Iris pigment epithelial cell (primary cell): ENCODE data around the gene PACSIN3.

Experiments
- DNase-seq: peaks from one replicate; pipeline ENCODE4 v3.0.0-alpha.2; 2011; ENCODE audit warnings: low read depth

PACSIN3 gene

GRCh38 chr11:47176328-47177228 lies 9.7 kb downstream of the PACSIN3 start, which contains the start of gene ARFGAP2:
Gene ARFGAP2 (minus strand): TSS chr11:47176879. CDS start chr11:47176853, 26 bp downstream.
- DNase-seq = peak; percentile 98

- DNase-seq = no peak
Observed at GRCh38 chr11:47175746-47176327, 10.4 kb downstream of the PACSIN3 start.

GRCh38 chr11:47172740-47173336 lies 13.4 kb downstream of the PACSIN3 start:
- DNase-seq = no peak

GRCh38 chr11:47171856-47172255 lies 14.4 kb downstream of the PACSIN3 start:
- no peak for DNase-seq

- no peak for DNase-seq
Observed at GRCh38 chr11:47171061-47171838, 15.0 kb downstream of the PACSIN3 start.

GRCh38 chr11:47166368-47166767 lies 19.9 kb downstream of the PACSIN3 start:
- DNase-seq = no peak

DNA sequence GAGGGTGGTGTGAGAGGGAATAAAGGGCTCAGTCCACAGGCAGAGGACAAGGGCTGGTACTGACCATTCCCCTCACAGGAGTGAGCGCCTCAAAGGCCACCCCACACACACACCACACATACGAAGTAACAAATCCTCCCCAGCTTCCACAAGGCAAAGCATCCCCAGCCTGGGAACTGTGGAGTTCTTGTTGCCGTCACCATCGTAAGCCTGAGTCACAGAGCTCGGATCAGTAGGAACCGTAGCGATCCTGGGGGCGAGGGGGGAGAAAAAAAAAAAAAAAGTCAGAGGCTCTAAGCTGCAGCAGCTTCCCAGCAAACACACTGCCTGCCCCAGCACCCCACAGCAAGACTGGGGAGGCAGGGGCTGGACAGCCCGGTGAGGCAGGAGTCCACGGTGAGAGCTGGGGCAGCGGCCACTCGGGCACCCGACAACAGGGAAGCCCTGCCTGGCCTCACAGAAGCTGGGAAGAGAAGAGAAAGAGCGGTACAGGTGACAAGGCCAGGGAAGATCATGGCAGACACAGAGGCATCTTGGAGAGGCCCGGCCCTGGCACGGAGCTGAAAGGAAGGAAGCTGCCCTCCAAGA lies 20.9 kb downstream of the PACSIN3 start:
- DNase-seq = no peak

DNA sequence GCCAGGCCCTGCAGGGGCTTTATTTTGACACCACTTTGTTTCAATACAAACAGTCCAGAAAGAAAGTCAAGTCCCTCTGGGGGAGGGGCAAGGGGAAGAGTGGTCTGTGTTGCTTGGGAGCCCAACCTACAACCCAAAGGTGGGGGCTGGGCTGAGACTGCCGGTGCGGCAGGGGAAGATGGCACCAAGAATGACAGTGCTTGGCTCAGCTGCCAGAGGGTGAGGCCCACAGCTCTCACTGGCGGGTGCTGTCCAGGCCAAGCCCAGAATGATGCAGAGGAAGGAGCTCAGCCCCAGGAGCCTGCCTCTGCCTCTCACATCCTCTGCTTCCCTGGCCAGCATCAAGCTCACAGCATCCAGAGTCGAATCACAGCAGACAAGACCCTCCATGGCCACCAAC lies 21.9 kb downstream of the PACSIN3 start:
- DNase-seq = no peak

- no peak for DNase-seq
Observed at GRCh38 chr11:47163898-47164297, 22.3 kb downstream of the PACSIN3 start.

DNA sequence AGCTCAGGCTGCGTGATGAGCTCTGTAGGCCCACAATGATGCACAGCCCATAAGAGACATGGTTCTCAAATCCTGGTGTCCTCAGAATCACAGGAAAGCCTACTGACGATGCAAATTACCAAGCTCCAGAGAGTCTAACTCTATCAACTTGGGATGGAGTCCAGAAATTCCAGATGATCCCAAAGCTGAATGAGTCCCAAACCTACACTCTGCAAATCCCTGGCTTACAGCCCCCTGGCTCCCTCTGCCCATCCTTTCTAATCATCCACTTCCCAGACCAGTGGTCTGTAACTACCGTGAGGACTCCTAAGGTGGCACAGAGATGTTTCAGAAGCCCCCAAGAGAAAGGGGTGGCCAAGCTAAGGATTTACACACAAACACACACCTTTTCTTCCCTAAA lies 23.0 kb downstream of the PACSIN3 start:
- no peak for DNase-seq

- no peak for DNase-seq
Observed at GRCh38 chr11:47162426-47162825, 23.8 kb downstream of the PACSIN3 start.

DNA sequence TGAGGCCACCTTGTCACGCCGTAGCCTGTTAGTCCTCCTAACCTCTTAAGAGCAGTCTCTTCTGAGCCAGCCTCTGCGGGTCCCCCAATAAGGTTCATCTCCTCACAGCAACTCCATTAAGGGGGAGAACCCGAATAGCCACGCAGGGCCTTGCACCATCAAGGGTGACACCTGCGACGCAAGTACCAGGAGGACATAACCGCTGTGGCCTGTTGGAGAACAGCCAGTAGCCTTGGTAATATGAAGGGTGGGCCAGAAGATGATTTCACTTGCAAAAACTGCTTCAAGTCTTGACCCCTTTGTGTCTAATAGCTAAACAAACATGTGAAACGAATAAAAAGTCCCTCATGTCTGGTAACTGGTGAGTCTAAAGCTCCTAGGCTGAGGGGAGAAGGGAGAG lies 24.3 kb downstream of the PACSIN3 start:
- no peak for DNase-seq

- peak; percentile 67 for DNase-seq
Observed at GRCh38 chr11:47161134-47161854, 24.9 kb downstream of the PACSIN3 start.

DNA sequence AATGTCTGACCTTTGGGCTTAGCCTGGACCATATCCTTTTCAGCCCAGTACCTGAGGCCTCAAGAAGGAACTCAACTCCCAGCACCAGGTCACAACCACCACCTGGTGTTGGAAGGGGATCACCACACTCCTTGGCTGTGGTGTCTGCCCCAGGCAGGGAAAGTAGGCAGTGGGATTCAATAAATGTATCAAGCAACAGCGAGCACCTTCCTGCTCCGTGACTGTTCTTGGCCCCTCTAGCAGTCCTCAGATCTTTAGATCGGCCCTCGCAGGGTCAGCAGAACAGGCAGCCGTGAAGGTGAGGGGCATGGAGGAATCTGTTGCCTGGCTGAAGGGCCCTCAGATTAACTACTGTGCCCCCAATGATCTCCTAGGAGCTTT lies 25.5 kb downstream of the PACSIN3 start:
- DNase-seq = no peak

DNA sequence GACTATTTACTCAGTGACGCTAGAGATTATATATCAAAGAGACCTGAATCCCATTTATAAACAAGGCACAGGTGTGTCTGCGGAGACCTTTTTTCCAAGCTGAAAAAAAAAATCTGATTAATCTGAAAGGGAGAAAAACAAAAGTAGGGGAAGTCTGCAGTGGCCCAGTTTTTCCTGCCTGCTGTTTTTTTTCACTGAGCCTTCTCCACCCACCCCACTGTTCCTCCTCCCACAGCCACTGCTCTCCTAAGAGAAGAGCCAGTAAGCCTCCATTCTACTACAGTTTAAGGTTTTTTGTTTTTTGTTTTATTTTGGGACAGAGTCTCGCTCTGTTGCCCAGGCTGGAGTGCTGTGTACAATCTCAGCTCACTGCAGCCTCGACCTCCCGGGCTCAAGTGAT lies 28.0 kb downstream of the PACSIN3 start:
- DNase-seq = no peak

- DNase-seq = no peak
Observed at GRCh38 chr11:47157805-47158204, 28.4 kb downstream of the PACSIN3 start.

DNA sequence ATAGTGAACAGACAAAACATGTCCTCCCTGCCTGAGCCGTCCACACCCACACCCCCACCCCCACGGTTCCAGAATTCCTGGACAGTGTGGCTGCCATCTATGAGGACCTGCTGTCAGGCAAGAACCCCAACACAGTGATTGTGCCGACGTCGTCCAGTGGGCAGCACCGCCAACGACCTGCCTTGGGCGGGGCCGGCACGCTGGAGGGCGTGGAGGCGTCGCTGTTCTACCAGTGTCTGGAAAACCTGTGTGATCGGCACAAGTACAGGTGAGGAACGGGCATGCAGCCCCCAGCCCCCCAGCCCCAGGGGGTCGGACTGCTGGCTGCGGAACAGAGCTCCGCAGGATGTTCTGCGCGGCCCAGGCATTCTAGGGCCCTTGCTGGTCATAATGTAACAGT lies 29.3 kb downstream of the PACSIN3 start:
- DNase-seq = no peak

DNA sequence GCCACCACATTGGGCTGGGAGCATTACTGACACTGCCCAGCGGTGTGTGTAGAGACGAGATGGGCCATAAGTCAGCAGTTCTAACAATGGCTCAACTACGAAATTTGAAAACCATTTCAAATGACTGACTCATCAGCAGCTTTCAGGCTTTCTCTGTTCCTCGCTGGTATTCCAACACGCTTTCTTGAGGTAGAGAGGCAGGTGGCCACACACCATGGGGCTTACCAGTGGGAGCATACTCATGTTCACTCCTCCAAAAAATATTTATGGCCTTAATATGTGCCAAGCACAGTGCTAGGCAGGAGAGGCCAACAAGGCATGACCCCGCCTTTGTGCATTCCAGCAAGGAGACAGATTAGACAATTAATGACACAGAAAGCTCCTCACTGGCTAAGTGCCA lies 29.9 kb downstream of the PACSIN3 start:
- no peak for DNase-seq

DNA sequence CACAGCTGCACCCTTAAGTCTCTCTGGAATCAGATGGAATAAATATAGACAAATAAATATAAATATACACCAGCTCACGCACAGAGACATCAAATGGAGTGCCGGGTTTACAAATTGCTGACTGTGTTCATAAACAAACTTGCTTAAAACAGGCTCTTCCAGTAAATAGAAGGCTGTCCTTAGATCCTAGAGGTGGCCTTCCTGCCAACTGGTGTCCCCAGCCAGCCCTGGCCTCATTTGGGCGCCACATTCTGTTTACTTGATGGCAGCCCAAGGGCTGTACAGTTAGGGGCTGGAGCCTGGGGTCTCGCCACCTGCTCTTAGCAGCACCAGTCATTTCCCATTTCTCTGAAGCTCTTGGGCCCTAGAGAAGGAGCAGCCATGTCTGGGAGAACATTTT lies 30.4 kb downstream of the PACSIN3 start:
- DNase-seq = no peak

DNA sequence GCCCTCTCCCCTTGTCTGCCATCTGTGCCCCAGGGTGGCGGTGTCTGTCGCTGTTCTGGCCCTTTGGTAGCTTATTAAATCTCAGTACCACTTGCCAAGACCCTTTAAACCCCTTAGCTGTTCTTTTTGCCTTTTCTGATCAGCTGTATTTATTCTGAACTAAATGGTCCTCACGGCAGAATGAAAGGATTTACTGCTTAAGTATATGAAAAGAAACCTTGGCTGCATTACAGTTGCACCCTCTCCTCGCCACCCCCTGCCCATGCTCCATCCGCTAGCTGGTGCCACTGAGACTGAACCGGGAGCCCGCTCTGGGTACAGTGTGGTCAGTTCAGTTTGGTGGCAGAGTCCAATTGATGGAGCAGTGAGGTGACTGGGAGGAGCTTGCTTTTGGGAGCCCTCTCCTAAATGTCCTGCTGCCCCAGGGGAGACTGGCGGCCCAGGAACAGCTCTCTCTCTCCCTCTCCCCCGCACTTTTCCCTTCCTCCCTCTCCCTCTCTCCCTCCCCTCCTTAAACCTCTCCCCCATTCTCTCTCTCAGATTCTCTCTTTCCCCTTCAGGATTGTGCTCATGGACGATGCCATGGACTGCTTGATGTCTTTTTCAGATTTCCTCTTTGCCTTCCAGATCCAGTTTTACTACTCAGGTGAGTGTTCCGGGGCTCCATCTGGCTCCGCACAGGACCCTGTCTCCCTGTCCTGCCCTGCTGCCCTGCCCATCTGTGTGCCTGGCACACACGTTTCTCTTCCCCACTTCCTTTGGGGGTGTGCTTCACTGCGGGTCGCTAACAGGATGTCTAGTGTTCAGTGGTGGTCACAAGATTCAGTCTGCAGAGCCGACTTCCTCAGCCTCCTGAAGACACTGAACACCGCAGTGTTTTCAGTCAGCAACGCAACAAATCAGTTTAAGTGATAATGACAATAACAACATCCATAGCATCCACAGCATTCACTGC lies 31.3 kb downstream of the PACSIN3 start:
- no peak for DNase-seq
